Measurements from ENCODE around the gene PNKD. TPM values are rescaled to one million over a fixed set of nuclear protein-coding genes. Genes with fewer than 3 reads are reported as not detected.
A peak's percentile ranks its signal among the peaks of the same experiment; 100 is the strongest.

The PNKD gene
- total RNA-seq, 1 donor from 2014 or later = 13.5 TPM

DNA sequence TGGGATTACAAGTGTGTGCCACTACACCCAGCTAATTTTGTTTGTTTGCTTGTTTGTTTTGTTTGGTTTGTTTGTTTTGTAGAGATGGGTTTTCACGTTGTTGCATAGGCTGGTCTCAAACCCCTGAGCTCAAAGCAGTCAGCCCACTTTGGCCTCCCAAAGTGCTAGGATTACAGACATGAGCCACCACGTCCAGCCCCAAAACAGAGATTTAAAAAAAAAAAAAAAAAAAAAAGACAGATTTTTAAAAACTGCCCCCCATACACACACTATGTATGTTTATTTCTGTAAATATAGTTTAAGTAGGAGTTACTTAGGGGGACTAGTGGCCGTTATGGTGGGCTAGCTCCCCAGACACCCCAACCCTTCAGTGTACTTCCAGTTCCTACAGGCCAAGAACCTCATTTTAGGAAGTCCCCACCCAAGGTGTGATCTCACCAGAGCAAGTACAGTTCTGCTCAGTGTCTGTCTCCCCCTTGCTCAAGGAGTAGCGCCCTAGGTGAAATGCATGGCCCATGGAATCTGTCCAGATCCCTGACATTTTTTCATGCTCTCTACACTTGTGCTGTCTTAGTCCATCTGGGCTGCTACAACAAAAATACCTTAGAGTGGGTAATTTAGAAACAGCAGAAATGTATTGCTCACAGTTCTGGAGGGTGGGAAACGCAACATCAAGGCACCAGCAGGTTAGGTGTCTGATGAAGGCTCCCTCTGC lies 23.6 kb downstream of the PNKD start:
- no peak overlapping the region for H2AFZ ChIP-seq (replicated peaks)
- TF ChIP-seq EZH2phosphoT487 (IDR thresholded peaks at IDR 0.05) (no peak), EZH2 (IDR thresholded peaks at IDR 0.05) (no peak)
- TF ChIP-seq, protein P1, sequence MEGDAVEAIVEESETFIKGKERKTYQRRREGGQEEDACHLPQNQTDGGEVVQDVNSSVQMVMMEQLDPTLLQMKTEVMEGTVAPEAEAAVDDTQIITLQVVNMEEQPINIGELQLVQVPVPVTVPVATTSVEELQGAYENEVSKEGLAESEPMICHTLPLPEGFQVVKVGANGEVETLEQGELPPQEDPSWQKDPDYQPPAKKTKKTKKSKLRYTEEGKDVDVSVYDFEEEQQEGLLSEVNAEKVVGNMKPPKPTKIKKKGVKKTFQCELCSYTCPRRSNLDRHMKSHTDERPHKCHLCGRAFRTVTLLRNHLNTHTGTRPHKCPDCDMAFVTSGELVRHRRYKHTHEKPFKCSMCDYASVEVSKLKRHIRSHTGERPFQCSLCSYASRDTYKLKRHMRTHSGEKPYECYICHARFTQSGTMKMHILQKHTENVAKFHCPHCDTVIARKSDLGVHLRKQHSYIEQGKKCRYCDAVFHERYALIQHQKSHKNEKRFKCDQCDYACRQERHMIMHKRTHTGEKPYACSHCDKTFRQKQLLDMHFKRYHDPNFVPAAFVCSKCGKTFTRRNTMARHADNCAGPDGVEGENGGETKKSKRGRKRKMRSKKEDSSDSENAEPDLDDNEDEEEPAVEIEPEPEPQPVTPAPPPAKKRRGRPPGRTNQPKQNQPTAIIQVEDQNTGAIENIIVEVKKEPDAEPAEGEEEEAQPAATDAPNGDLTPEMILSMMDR (IDR thresholded peaks at IDR 0.05) = no peak
- no peak overlapping the region for H3K4me2 ChIP-seq
- no peak overlapping the region for H3K4me3 ChIP-seq
- no peaks in the 10 kb centered on the region for H3K36me3 ChIP-seq
- H4K20me1 ChIP-seq (ENCODE audit: low read depth) = no peaks in the 10 kb centered on the region
- no peak overlapping the region for H3K9ac ChIP-seq
- H3K79me2 ChIP-seq (ENCODE audit: low read depth) = no peaks in the 10 kb centered on the region
- no peak for DNase-seq (ENCODE audit: low spot score)
- peaks cover 20% of the 10 kb centered on the region for H3K4me1 ChIP-seq
- no peak overlapping the region for H3K4me3 Mint-ChIP-seq
- no peaks in the 10 kb centered on the region for H3K36me3 Mint-ChIP-seq
- H3K9me3 Mint-ChIP-seq = no peaks in the 10 kb centered on the region
- H3F3A ChIP-seq (ENCODE audit: low read depth) = peaks cover 18% of the 10 kb centered on the region
- H3K27me3 Mint-ChIP-seq (ENCODE audit: insufficient read depth, low read depth) = peaks cover 8% of the 10 kb centered on the region
- peaks cover 29% of the 10 kb centered on the region for H3K4me1 Mint-ChIP-seq
- H3K9me3 ChIP-seq (ENCODE audit: low read depth) = no peaks in the 10 kb centered on the region
- no peak overlapping the region for H3K27ac Mint-ChIP-seq
- H3K27me3 ChIP-seq = peaks cover 13% of the 10 kb centered on the region
- H3K27ac ChIP-seq = no peak overlapping the region

DNA sequence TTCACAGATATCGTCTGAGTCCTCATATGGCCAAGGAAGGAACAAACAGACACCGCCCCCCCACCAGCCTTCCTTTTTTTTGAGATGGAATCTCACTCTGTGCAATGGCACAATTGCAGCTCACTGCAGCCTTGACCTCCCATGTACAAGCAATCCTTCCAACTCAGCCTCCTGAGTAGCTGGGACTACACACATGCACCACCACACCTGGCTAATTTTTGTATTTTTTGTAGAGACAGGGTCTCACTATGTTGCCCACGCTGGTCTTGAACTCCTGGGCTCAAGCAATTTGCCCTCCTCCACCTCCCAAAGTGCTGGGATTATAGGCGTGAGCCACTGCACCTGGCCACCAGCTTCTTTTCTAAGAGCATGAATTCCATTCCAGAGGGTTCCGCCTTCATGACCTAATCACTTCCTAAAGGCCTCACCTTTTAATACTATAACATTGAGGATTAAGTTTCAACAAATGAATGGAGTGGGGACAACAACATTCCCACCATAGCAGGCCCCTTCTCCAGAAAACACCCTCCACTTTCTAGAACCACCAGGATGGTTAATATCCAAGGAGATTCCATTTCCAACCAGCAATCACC lies 24.2 kb downstream of the PNKD start:
- Histone ChIP-seq H3K4me2 (peak overlapping the region; percentile 25), H3F3A (ENCODE audit: low read depth) (peaks cover 17% of the 10 kb centered on the region), H3K79me2 (ENCODE audit: low read depth) (no peaks in the 10 kb centered on the region), H4K20me1 (ENCODE audit: low read depth) (no peaks in the 10 kb centered on the region), H3K27ac (no peak overlapping the region), H3K27me3 (peaks cover 13% of the 10 kb centered on the region), H3K9me3 (ENCODE audit: low read depth) (no peaks in the 10 kb centered on the region), H2AFZ (replicated peaks) (no peak overlapping the region), H3K9ac (no peak overlapping the region), H3K36me3 (no peaks in the 10 kb centered on the region), H3K4me3 (no peak overlapping the region), H3K4me1 (peaks cover 19% of the 10 kb centered on the region)
- DNase-seq (ENCODE audit: low spot score) = no peak
- H3K4me1 Mint-ChIP-seq = peaks cover 28% of the 10 kb centered on the region
- TF ChIP-seq, protein P1 (IDR thresholded peaks at IDR 0.05) = no peak
- TF ChIP-seq EZH2phosphoT487 (IDR thresholded peaks at IDR 0.05) (no peak), EZH2 (IDR thresholded peaks at IDR 0.05) (no peak)
- peak overlapping the region; percentile 33 for H3K27ac Mint-ChIP-seq
- H3K27me3 Mint-ChIP-seq (ENCODE audit: insufficient read depth, low read depth) = peaks cover 8% of the 10 kb centered on the region
- no peaks in the 10 kb centered on the region for H3K36me3 Mint-ChIP-seq
- no peaks in the 10 kb centered on the region for H3K9me3 Mint-ChIP-seq
- H3K4me3 Mint-ChIP-seq = no peak overlapping the region

DNA sequence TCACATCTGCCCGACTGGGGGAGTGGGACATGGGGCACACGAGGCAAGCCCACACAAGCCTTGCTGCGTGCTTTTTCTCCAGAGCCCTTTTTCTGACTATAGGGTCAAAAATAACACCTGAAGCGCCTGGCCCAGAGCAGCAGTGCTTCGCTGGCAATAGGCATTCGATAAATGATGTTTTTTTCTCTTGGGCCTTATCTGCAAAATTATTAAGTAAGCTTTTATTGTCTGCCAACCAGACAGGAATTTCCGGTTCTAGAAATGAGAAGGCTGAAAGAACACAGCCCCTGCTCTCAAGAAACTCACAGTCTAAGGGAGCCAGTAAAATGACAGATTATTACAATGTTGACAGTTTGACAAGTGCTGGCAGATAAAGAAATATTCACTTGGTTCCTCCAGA lies 24.7 kb downstream of the PNKD start:
- TF ChIP-seq, protein P1 (IDR thresholded peaks at IDR 0.05) = no peak
- TF ChIP-seq EZH2 (IDR thresholded peaks at IDR 0.05) (no peak), EZH2phosphoT487 (IDR thresholded peaks at IDR 0.05) (no peak)
- Mint-ChIP-seq H3K9me3 (no peaks in the 10 kb centered on the region), H3K4me1 (peaks cover 23% of the 10 kb centered on the region), H3K36me3 (no peaks in the 10 kb centered on the region), H3K27ac (peak overlapping the region; percentile 33), H3K27me3 (ENCODE audit: insufficient read depth, low read depth) (peaks cover 8% of the 10 kb centered on the region), H3K4me3 (no peak overlapping the region)
- peaks cover 14% of the 10 kb centered on the region for H3K4me1 ChIP-seq
- DNase-seq (ENCODE audit: low spot score) = no peak
- H3K9ac ChIP-seq = no peak overlapping the region
- H3K4me3 ChIP-seq = no peak overlapping the region
- H3K9me3 ChIP-seq (ENCODE audit: low read depth) = no peaks in the 10 kb centered on the region
- H3K27me3 ChIP-seq = peaks cover 13% of the 10 kb centered on the region
- no peaks in the 10 kb centered on the region for H3K36me3 ChIP-seq
- H4K20me1 ChIP-seq (ENCODE audit: low read depth) = no peaks in the 10 kb centered on the region
- peaks cover 12% of the 10 kb centered on the region for H3F3A ChIP-seq (ENCODE audit: low read depth)
- H3K4me2 ChIP-seq = peak overlapping the region; percentile 25
- H3K27ac ChIP-seq = no peak overlapping the region
- H2AFZ ChIP-seq (replicated peaks) = no peak overlapping the region
- H3K79me2 ChIP-seq (ENCODE audit: low read depth) = no peaks in the 10 kb centered on the region

Measured in neural progenitor cell (in vitro differentiated cells).